COR-L47 (cell line): ENCODE measurements around the gene PIK3R6.

Experiments
- DNase-seq: peaks from one replicate; lab custom pipeline; 2025; lab: John Stamatoyannopoulos, UW

PIK3R6 gene, protein sequence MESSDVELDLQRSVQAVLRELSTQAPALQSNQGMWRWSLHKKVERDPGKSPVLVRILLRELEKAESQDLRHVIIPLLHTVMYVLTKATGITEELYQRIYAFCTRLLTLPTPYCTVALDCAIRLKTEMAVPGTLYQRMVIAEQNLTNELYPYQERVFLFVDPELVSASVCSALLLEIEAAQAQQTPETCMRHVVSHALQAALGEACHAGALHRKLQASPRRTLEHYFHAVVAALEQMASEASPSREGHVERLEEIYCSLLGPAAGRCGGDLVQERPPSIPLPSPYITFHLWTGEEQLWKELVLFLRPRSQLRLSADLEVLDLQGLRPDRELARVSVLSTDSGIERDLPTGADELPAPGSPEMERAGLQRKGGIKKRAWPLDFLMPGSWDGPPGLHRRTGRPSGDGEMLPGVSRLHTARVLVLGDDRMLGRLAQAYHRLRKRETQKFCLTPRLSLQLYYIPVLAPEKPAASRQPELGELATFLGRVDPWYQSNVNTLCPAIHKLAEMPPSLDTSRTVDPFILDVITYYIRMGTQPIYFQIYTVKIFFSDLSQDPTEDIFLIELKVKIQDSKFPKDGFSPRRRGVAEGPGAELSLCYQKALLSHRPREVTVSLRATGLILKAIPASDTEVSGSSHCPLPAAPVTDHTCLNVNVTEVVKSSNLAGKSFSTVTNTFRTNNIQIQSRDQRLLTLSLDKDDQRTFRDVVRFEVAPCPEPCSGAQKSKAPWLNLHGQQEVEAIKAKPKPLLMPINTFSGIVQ

DNA sequence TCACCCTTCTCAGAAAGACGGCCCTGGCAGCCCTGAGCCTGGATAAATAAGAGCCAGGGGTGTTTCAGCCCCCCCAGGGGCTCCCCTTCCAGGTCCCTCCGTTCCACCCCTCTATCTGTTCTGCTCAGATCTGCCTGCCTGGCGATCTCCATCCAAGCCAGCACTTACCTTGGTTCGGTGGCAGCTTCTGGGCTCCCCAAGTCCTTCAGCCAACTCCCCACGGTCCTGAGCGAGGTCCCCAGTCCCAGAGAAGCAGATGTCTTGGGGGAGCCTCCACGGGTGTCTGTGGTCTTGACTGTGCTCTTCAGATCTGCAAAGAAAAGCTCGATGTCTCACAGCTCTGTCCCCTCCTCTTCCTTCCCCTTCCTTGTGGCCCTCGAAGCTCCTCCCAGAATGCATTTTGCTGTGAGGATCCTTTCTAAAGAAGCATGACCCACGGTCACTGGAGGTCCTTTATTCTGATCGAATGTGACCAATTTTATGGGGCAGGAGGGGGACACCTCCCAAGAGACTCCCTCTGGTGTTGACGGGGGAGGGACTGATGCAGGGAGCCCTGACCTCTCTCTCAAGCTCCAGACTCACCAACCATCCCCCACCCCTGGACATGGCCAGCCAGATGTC is at the start of gene PIK3R6:
Gene PIK3R6, minus strand, starts transcription at position 314 of the 621 bp plus-strand sequence. CDS start 17,880 bp downstream, outside the sequence.
- DNase-seq = no peak

- no peak for DNase-seq
Measured at GRCh38 chr17:8916466-8916865, 49.0 kb upstream of the PIK3R6 start.

DNA sequence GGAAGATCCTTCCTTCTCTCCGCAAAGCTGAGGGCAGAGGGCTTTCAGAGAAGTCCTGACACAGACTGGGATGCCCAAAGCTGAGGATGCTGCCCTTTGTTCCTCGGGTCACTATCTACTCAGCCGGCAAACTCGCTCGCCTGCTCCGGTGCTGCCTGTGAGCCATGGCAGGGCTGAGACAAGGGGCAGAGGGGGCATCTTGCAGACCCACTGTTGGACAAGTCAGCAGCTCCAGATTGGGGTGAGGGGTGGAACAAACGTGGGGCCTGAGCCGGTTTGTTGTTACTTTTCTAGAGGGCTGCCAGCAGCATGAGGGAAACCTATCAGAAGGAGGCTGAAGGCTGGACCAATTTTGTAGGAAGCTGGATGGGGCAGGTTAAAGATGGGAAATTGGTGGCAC is 47.1 kb upstream of the PIK3R6 start:
- DNase-seq = no peak

GRCh38 chr17:8913879-8914278 is 46.4 kb upstream of the PIK3R6 start:
- no peak for DNase-seq

DNA sequence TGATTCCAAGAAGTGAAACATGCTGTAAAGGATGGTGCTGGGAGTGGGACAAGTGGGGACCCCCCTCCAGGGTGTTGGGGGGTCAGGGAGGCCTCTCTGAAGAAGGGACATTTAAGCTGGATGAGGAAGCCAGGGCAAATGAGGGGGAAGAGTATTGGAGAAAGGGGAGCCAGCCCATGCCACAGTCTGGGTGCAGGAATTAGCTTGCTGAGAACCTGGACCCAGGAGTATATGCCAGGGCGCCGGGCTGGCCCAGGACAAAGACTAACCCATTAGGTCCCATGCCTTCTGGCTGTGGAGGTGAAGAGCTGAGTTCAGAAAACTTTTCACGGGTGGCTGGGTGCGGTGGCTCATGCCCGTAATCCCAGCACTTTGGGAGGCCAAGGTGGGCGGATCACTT is 45.6 kb upstream of the PIK3R6 start:
- no peak for DNase-seq

GRCh38 chr17:8912084-8912981 is 44.9 kb upstream of the PIK3R6 start:
- DNase-seq = no peak

DNA sequence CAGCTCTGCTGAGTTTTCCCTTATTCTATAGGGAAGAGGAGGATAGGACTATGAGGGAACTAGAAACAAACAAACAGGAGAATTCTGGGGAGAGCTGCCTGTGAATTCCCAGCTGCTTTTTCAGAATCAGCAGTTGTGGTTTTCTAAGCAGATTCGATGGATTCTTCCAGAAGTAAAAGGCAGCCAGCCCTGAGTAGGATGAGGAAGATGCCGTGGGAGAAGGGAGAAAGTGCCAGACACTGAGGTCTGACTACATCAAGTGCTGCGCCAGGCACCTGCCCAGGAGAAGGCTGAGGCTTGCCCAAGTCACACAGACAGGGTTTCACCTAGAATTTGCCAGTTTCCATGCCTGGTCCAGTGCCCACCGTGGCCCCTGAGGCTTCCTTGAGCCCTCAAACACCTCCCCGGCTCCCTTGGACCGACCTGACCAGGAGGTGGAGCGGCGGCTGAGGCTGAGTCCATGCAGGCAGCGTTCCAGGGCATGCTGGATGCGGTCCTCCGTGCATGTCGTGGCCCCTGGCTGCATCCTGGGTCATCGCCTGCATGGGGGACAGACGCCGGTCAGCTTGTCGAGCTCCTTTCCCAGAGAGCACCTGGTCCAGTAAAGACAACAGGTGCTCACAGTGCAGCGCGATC is 43.6 kb upstream of the PIK3R6 start:
- no peak for DNase-seq

GRCh38 chr17:8909586-8910270 is 42.3 kb upstream of the PIK3R6 start:
- DNase-seq = no peak

- DNase-seq = no peak
Measured at GRCh38 chr17:8905331-8905730, 37.9 kb upstream of the PIK3R6 start.

DNA sequence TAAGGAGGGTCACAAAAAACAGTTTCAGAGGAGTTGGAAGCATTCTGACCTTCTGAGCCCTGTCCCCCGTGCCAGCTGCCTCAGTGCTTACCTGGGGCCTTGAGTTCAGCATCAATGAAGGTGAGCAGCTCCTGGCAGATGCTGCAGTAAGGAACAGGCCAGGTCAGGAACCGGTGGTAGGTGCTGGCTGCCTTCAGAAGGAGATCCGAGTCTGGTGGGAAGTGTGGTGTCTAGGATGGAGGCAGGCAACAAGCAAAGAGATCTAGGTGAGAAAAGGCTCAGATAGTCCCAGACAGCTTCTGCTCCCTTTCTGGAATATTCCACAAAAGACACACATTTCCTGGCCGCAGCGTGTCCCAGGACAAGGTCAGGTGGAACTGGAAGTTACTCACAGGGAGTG is 37.2 kb upstream of the PIK3R6 start:
- DNase-seq = no peak

DNA sequence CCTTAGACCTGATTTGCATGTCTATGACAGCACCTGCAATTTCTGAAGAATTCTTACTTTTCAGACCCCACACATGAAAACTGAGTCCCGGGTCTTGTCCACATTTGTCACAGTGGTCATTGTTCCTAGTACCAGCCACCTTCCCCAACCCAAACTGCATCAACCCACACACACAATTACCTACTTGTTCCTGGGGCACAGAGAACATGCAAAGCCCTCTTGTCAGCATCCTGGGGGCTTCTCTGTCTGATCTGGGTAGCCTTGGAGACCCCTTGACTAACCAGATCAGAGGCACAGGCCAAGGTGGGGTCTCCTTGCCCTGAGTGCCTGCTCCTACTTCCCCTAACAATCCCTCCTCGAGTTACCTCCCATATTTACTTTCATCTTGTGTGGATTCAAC is 36.7 kb upstream of the PIK3R6 start:
- DNase-seq = no peak

DNA sequence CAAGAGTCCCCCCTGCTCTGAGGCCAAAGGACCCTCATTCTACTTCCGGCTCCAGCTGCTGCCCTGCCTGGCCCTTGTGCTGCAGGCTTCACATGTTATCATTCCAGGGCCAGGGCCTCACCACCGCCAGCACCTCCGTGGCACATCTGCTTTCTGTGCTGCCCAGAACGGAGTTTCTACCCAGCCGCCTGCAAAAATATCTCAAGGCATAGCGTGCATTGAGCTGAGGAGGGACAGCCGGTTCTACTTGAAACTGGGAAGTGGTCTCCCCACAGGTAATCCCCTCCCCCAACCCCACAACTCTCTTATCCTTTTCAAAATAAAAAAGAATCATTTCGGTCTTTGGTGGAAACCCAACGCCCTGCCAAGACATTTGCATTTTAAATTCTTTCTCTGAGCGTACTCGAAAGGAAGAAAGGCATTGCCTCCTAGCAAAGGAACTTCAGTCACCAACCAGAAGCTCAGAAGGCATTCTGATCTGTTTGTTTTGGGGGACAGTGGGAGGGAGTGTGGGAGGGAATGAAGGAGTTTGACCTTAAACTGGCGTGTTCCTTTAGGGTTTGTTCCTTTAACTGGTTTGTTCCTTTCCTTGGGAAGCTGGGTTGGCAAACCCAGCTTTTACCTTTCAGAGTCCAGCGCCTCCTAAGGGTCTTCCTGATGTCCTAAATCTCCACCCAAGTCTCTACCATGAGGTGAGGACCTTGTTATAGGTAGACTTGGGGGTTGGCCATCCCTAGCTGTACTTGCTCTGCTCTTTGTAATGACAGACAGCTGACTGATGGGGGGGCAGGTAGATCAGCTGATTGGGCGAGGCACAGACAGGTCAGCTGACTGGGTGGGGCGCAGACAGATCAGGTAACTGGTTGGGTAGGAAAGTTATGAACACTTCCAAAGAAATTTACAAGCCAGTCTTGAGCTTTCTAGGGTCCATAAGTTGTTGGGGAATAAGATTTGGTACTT is 33.4 kb upstream of the PIK3R6 start:
- no peak for DNase-seq

DNA sequence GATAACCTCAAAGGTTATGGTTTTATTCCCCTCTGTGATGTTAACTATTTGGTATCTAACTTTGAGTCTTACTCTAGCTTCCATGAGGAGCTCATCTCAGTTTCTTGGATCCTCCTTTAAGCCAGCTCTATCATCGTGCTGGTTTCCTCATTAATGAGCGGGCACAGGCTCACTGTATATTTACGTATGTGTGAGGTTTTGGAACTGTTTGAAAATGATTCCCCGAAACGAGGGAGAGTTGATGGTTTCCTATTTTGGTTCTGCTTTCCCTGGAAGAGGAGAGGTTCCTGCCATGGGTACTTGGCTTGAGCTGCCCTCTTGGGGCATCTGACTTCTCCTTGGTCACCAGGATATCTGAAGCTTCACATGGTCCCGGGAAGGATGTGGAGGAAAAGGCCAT is 32.7 kb upstream of the PIK3R6 start:
- no peak for DNase-seq

GRCh38 chr17:8898636-8899035 is 31.2 kb upstream of the PIK3R6 start:
- no peak for DNase-seq

DNA sequence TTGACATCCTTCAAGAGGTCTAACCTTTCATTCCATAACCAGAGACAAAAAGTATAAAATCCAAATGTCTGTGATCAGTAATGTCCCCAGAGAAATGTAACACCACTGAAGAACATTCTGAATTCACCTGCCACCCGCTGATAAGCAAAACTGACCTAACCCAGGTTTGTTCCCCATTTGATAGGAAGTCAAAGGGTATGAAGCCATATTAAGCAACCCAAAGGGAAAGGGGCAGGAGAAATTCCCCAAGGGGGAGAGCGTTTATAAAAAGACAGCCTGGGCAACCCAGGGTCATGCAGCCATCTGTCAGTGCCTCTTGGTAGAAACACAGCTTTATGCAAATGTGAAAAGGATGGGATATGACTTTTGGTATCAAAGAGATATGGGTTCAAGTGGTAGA is 30.7 kb upstream of the PIK3R6 start:
- DNase-seq = no peak

DNA sequence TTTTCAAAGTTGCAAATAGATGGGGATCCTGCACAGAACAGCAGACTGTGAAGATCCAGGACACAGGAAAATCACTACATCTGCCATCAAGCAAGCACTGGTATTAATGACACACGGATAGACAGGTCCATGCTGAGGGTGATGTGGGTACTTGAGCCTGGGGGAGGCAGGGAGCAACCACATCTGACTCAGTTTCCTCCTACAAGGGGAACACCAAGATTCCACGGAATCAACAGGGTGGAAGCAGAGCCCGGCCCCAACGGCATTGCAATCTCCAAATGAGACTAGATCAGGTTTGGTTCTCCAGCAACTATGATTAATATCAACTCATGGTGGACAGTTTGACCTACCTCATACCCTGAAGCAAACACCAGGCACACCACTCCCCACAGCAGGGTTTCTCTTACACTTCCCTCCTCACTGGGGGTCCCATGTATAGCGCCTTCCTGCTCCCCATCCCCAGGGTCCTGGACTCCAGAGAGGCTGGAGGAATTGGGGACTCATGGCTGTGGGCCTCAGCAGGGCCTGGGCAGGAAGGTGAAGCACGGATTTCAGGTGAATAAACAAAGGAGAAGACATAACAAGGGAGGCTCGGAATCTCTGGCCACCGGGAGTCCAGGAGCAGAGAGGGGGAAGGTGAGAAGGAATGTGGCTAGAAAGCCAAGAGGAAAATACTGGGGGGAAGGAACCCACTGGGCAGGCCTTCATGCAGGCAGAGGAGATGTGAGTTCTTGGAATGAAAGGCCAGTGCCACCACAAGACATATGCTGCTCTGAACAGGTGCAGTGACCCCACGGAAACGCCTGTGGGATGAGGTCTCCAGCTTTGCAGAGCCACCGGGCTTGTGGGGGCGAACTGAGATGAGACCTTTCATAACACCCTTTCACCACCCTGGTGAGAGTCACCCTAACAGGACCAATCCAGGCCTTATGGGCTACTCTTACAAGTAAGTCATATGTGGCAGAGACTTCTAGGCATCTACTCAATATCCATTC is 29.5 kb upstream of the PIK3R6 start:
- DNase-seq = no peak

- DNase-seq = no peak
Measured at GRCh38 chr17:8896087-8896486, 28.6 kb upstream of the PIK3R6 start.
